SK-N-MC (cell line): ENCODE data around the gene KCNJ6.

Experiments used
- EZH2 ChIP-seq: fragments of 200-600 bp; sonication (generic); IDR thresholded peaks from one replicate; pipeline ENCODE4 v1.6.1; 2017; ENCODE audit warnings: antibody characterized with exemption
- FOXP2 ChIP-seq: optimal IDR thresholded peaks from 2 replicates; pipeline ENCODE3; 2011; ENCODE audit warnings: mild to moderate bottlenecking, moderate library complexity; ENCODE audit not compliant: insufficient read depth; ENCODE audit errors: extremely low read length, control extremely low read depth

GRCh38 chr21:37828991-37829390, 87.3 kb downstream of the KCNJ6 start:
- TF ChIP-seq EZH2 (no peak), FOXP2 (no peak)
